ENCODE measurements around the gene CYBA. TPM values are rescaled to one million over a fixed set of nuclear protein-coding genes. Genes with fewer than 3 reads are reported as not detected.
A peak's percentile ranks its signal among the peaks of the same experiment; 100 is the strongest.
"Not testable (repeated sequence)": the region's sequence is repeated elsewhere in the genome, so short reads cannot be mapped to it uniquely, and the experiment has no call there.

The CYBA gene
- polyA plus RNA-seq, 1 experiment = 53.6 TPM

DNA sequence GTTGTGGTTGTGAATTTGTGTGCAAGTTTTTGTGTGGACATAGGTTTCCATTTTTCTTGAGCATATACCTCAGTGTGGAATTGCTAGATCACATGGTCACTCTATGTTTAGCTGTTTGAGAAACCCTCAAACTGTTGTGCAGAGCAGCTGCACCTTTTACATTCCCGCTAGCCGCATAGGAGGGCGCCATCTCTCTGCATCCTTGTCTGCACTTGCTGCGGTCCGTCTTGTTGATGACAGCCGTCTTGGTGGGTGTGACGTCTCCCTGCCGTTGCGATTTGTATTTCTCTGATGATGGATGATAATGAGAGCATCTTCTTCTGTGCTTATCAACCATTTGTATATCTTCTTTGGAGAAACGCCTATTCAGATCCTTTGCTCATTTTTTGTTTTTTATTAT, 37.6 kb downstream of the CYBA start:
- no peak for TF ChIP-seq CTCF (IDR thresholded peaks at IDR 0.05; ENCODE audit: low read depth, low read length)
- no peak for DNase-seq (ENCODE audit: low read depth, low spot score)
- H3K27me3 ChIP-seq (ENCODE audit: control insufficient read depth, insufficient read depth, low read length) = no peaks in the 10 kb centered on the region
- no peak overlapping the region for H3K27ac ChIP-seq (ENCODE audit: low read depth, low read length)
- no peak overlapping the region for H3K4me3 ChIP-seq (ENCODE audit: low read depth, low read length)
- ChIA-PET CTCF (no interaction called here), POLR2A (no interaction called here)
- no peaks in the 10 kb centered on the region for H3K9me3 ChIP-seq (ENCODE audit: control insufficient read depth, insufficient read depth, low read length)

DNA sequence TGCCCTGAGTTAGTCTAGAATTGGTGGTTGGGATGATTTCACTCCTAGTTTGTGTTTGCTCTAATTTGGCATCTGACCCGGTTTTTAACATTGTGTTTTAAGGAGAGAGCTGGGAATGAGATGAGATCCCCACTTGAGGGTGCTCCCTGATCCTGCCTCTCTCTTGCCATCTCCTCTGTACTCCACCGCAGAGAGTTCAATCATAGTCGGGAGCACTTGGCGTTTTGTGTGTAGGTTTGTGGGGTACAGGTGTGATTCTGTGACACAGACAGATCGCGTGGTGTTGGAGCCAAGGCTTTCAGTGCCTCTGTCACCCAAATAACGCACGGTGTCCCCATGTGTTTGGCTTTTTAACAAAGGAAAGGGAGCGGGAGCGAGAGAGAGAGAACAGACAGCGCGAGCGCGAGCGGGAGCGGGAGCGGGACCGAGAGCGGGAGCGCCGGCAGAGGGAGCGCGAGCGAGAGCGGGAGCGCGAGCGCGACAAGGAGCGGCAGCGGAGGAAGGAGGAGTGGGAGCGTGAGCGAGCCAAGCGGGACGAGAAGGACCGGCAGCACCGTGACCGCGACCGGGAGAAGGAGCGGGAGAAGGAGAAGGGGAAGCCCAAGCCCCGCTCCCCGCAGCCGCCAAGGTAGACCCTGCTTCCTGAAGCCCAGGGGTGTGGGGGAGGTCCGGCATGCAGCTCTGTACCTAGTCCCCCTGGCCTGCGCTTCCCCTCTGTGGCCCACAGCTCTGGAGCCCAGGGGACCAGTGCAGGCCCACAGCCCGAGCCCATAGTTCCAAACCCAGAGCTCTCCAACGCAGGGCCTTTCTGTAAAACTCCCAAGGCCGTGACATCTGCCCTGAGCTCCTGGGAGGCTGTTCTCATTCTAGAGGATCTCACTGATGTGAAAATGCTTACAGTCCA, 39.7 kb downstream of the CYBA start:
- no peaks in the 10 kb centered on the region for H3K27me3 ChIP-seq (ENCODE audit: control insufficient read depth, insufficient read depth, low read length)
- no peak overlapping the region for H3K4me3 ChIP-seq (ENCODE audit: low read depth, low read length)
- no peaks in the 10 kb centered on the region for H3K9me3 ChIP-seq (ENCODE audit: control insufficient read depth, insufficient read depth, low read length)
- H3K27ac ChIP-seq (ENCODE audit: low read depth, low read length) = no peak overlapping the region
- DNase-seq (ENCODE audit: low read depth, low spot score) = no peak
- ChIA-PET CTCF (no interaction called here), POLR2A (no interaction called here)
- TF ChIP-seq CTCF (IDR thresholded peaks at IDR 0.05; ENCODE audit: low read depth, low read length) = no peak

DNA sequence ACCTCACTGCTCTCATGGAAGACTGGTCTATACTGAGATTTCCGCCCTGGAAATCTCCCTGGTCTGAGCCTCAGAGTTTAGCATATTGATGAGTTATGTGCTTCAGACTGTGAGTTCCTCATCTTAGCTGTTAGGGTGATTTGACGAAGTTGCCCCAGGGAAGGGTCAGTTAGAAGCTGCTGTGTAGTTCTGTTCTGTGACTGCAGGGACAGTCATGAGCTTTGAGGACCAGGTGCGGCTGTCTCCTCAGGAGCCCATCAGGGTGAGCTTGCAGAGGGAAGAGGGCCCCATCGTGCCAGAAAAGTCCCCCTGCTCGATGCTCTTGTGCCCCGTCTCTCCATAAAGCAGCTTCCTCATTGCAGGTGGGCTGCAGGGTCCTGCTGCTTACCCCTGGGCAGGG, 40.8 kb downstream of the CYBA start:
- Histone ChIP-seq H3K27ac (ENCODE audit: low read depth, low read length) (no peak overlapping the region), H3K27me3 (ENCODE audit: control insufficient read depth, insufficient read depth, low read length) (no peaks in the 10 kb centered on the region), H3K4me3 (ENCODE audit: low read depth, low read length) (no peak overlapping the region), H3K9me3 (ENCODE audit: control insufficient read depth, insufficient read depth, low read length) (no peaks in the 10 kb centered on the region)
- ChIA-PET POLR2A (no interaction called here), CTCF (no interaction called here)
- no peak for DNase-seq (ENCODE audit: low read depth, low spot score)
- TF ChIP-seq CTCF (IDR thresholded peaks at IDR 0.05; ENCODE audit: low read depth, low read length) = peak; percentile 24

GRCh38 chr16:88609426-88609825, 41.4 kb downstream of the CYBA start:
- DNase-seq (ENCODE audit: low read depth, low spot score); POLR2A ChIA-PET; H3K27ac ChIP-seq (ENCODE audit: low read depth, low read length); H3K27me3 ChIP-seq (ENCODE audit: control insufficient read depth, insufficient read depth, low read length); H3K9me3 ChIP-seq (ENCODE audit: control insufficient read depth, insufficient read depth, low read length); H3K4me3 ChIP-seq (ENCODE audit: low read depth, low read length); CTCF ChIA-PET: not testable (repeated sequence)

DNA sequence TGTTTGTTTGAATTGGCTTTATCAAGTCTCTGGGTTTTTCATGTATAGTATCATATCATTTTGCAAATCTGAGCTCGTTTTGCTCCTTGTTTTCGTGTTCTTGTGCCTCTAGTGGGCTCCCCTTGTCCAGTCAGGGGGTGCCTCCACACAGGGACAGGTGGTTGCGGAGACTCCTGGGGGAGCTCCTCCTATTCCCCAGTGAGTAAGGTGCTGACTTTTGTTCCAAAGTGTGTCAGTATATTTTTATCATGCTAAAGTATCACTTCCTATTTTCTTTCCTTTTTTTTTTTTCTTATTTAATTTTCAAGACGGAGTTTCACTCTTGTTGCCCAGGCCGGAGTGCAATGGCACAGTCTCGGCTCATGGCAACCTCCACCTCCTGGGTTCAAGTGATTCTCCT, 42.8 kb downstream of the CYBA start:
- ChIA-PET POLR2A (no interaction called here), CTCF (no interaction called here)
- no peaks in the 10 kb centered on the region for H3K9me3 ChIP-seq (ENCODE audit: control insufficient read depth, insufficient read depth, low read length)

More for the DNA sequence above, 42.8 kb downstream of the CYBA start:
- Histone ChIP-seq H3K27ac (ENCODE audit: low read depth, low read length) (no peak overlapping the region), H3K27me3 (ENCODE audit: control insufficient read depth, insufficient read depth, low read length) (no peaks in the 10 kb centered on the region), H3K4me3 (ENCODE audit: low read depth, low read length) (no peak overlapping the region)
- no peak for TF ChIP-seq CTCF (IDR thresholded peaks at IDR 0.05; ENCODE audit: low read depth, low read length)
- no peak for DNase-seq (ENCODE audit: low read depth, low spot score)
